Activated naive CD4-positive, alpha-beta T cell treated with anti-CD3 and anti-CD28 coated beads, Interleukin-2, amount 10 ng/mL, durations not matched to agents 7 days and 5 days (primary cell): Measurements from ENCODE around the gene TRPM2.
A peak's percentile ranks its signal among the peaks of the same experiment; 100 is the strongest.

Experiments used
- CTCF ChIA-PET: fragments of 350-600 bp; sonication (Branson Sonifier 250); formaldehyde crosslinking; loops from one replicate; lab custom pipeline; 2021; ENCODE audit warnings: antibody characterized with exemption; lab: Charles Lee
- DNase-seq: peaks from one replicate; pipeline ENCODE4 v3.0.0-alpha.2; 2020
- H3K27ac Mint-ChIP-seq: one replicate; pipeline ENCODE4 v1.8.0; 2021; ENCODE audit warnings: mild to moderate bottlenecking, moderate library complexity, mixed read lengths
- H3K27me3 Mint-ChIP-seq: one replicate; pipeline ENCODE4 v1.8.0; 2021; ENCODE audit warnings: mild to moderate bottlenecking, mixed read lengths
- H3K36me3 Mint-ChIP-seq: one replicate; pipeline ENCODE4 v1.8.0; 2021; ENCODE audit warnings: mixed read lengths
- H3K4me1 Mint-ChIP-seq: one replicate; pipeline ENCODE4 v1.8.0; 2021; ENCODE audit warnings: mixed read lengths
- H3K4me3 Mint-ChIP-seq: one replicate; pipeline ENCODE4 v1.8.0; 2021; ENCODE audit warnings: mild to moderate bottlenecking, moderate library complexity, mixed read lengths
- H3K9me3 Mint-ChIP-seq: one replicate; pipeline ENCODE4 v1.8.0; 2021; ENCODE audit warnings: mixed read lengths

The TRPM2 gene

GRCh38 chr21:44437696-44438431 lies 84.4 kb downstream of the TRPM2 start:
- peaks cover 8% of the 10 kb centered on the region for H3K36me3 Mint-ChIP-seq
- no peak overlapping the region for H3K27ac Mint-ChIP-seq
- H3K27me3 Mint-ChIP-seq, result no peaks in the 10 kb centered on the region
- CTCF ChIA-PET, result no interaction called here
- no peaks in the 10 kb centered on the region for H3K9me3 Mint-ChIP-seq
- H3K4me3 Mint-ChIP-seq, result no peak overlapping the region
- H3K4me1 Mint-ChIP-seq, result no peaks in the 10 kb centered on the region
- no peak for DNase-seq

DNA sequence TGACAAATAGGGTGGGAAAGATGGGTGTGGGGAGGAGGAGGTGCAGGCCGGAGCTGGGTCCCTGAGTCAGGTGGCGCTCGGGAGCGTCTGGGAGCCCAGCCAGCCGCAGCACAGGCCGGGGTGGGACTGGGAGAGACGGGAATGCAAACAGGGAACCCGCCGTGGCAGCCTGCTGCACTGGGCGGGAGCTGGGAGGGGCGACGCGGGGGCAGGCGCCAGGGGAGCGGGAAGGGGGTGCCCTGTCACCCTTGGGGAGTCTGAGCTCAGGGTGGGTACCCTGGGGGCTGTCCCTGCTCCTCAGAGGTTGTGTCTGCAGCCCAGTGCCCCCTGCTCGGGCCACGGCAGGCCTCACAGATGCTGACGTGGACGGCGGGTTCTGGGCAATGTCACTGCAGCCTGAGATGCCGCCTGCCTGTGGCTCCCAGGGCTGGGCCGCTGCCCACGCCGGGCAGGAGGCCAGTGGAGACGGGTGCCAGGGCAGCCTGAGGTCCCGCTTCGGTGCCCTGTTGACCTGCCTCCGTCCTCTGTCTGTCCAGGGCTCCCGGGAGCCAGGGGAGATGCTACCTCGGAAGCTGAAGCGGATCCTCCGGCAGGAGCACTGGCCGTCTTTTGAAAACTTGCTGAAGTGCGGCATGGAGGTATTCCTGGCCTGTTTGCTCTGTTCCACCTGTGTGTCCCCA lies 85.2 kb downstream of the TRPM2 start:
- CTCF ChIA-PET, result no interaction called here
- no peaks in the 10 kb centered on the region for H3K9me3 Mint-ChIP-seq
- no peak for DNase-seq
- no peaks in the 10 kb centered on the region for H3K4me1 Mint-ChIP-seq
- H3K27me3 Mint-ChIP-seq, result no peaks in the 10 kb centered on the region
- H3K4me3 Mint-ChIP-seq, result no peak overlapping the region
- H3K27ac Mint-ChIP-seq, result no peak overlapping the region
- peaks cover 8% of the 10 kb centered on the region for H3K36me3 Mint-ChIP-seq

DNA sequence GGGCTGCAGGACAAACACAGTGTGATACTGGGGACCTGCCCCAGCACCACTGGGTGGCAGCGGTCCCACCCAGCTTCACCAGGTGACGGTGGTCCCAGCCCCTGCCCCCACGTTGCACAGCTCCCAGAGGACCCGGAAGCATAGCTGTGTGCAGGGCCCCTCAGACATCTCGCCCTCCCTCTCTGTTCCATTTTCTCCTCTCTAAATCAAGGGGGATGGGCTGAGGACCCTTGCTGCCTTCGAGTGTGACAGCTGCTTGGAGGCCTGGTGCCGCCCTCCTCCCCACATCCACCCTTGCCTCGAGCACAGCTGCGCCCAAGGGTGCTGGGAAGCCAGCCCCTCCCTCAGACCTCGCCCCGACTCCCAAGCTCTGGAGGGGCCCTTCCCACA lies 85.8 kb downstream of the TRPM2 start:
- Mint-ChIP-seq H3K4me3 (no peak overlapping the region), H3K27ac (no peak overlapping the region)

DNA sequence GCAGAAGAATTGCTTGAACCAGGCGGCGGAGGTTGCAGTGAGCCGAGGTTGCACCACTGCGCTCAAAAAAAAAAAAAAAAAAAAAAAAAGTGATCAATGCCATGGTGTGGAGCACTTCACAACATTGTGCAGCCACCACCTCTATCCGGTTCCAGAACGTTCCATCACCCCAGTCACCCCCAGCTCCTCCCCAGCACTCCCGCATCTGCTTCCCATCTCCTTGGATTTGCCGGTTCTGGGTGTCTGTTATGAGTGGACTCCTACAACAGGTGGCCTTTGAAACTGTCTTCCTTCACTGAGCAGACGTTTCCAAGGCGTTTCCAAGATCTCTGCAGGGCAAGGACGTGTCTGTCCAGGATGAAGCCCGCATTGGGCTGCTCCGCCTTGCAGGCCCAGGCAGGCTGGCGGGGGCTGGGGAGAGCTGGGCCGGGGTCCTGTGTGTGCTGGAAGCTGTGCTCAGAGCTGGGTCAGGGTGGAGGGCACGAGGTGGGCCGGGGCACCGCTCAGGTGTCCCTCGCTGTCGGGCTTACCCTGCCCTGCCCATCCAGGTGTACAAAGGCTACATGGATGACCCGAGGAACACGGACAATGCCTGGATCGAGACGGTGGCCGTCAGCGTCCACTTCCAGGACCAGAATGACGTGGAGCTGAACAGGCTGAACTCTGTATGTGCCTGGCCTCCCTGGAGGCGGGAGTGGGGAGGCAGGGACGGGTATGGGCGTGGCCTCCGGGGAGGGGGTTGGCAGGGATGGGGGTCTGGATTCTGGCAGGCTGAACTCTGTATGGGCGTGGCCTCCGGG lies 87.0 kb downstream of the TRPM2 start:
- CTCF ChIA-PET, result no interaction called here
- no peaks in the 10 kb centered on the region for H3K4me1 Mint-ChIP-seq
- no peak overlapping the region for H3K27ac Mint-ChIP-seq
- no peak for DNase-seq
- H3K27me3 Mint-ChIP-seq, result peaks cover 7% of the 10 kb centered on the region
- peaks cover 2% of the 10 kb centered on the region for H3K9me3 Mint-ChIP-seq
- H3K4me3 Mint-ChIP-seq, result no peak overlapping the region
- H3K36me3 Mint-ChIP-seq, result peaks cover 7% of the 10 kb centered on the region

More for the DNA sequence above, 85.8 kb downstream of the TRPM2 start:
- CTCF ChIA-PET, result no interaction called here
- Mint-ChIP-seq H3K9me3 (no peaks in the 10 kb centered on the region), H3K4me1 (no peaks in the 10 kb centered on the region), H3K36me3 (peaks cover 8% of the 10 kb centered on the region), H3K27me3 (no peaks in the 10 kb centered on the region)
- DNase-seq, result no peak

- CTCF ChIA-PET, result no interaction called here
- Mint-ChIP-seq H3K4me1 (no peaks in the 10 kb centered on the region), H3K36me3 (peaks cover 4% of the 10 kb centered on the region), H3K9me3 (peaks cover 2% of the 10 kb centered on the region), H3K27ac (no peak overlapping the region), H3K4me3 (no peak overlapping the region), H3K27me3 (peaks cover 9% of the 10 kb centered on the region)
- DNase-seq, result no peak
These were observed 87.6 kb downstream of the TRPM2 start for GRCh38 chr21:44441041-44441400.

DNA sequence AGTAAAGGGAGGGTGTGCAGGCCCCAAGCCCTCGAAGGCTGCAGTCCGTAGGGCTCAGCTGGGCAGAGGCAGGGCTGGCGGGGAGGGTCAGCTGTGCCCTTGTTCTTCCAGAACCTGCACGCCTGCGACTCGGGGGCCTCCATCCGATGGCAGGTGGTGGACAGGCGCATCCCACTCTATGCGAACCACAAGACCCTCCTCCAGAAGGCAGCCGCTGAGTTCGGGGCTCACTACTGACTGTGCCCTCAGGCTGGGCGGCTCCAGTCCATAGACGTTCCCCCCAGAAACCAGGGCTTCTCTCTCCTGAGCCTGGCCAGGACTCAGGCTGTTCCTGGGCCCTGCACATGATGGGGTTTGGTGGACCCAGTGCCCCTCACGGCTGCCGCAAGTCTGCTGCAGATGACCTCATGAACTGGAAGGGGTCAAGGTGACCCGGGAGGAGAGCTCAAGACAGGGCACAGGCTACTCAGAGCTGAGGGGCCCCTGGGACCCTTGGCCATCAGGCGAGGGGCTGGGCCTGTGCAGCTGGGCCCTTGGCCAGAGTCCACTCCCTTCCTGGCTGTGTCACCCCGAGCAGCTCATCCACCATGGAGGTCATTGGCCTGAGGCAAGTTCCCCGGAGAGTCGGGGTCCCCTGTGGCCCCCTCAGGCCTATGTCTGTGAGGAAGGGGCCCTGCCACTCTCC lies 88.3 kb downstream of the TRPM2 start:
- H3K27me3 Mint-ChIP-seq, result peaks cover 12% of the 10 kb centered on the region
- no peak for DNase-seq
- no peaks in the 10 kb centered on the region for H3K4me1 Mint-ChIP-seq
- H3K4me3 Mint-ChIP-seq, result no peak overlapping the region
- H3K9me3 Mint-ChIP-seq, result peaks cover 2% of the 10 kb centered on the region
- CTCF ChIA-PET, result no interaction called here
- no peak overlapping the region for H3K27ac Mint-ChIP-seq
- H3K36me3 Mint-ChIP-seq, result peaks cover 2% of the 10 kb centered on the region

GRCh38 chr21:44442266-44443125 lies 89.1 kb downstream of the TRPM2 start:
- Mint-ChIP-seq H3K27me3 (peaks cover 12% of the 10 kb centered on the region), H3K27ac (no peak overlapping the region), H3K36me3 (peaks cover 2% of the 10 kb centered on the region), H3K4me1 (no peaks in the 10 kb centered on the region), H3K9me3 (peaks cover 2% of the 10 kb centered on the region), H3K4me3 (no peak overlapping the region)
- CTCF ChIA-PET, result no interaction called here
- DNase-seq, result no peak

DNA sequence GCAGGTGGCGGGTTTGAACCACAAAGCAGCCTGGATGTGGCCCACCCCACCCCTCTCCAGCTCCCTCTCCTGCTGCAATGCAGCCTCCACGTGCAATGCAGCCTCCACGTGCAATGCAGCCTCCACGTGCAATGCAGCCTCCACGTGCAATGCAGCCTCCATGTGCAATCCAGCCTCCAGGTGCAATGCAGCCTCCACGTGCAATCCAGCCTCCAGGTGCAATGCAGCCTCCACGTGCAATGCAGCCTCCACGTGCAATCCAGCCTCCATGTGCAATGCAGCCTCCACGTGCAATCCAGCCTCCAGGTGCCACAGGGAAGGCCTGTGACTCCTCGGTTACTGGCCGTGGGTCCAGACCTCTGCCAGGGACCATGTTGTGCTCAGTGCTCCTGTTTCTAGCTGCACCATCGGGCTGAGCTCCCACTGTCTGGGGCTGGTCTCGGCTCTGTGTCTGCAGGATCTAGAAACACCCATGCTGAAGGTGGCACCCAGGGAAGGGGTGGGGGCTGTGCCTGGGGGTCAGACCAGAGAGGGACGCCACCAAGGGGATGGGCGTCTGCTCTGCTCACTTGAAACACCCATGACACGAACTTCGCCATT lies 90.0 kb downstream of the TRPM2 start:
- peaks cover 19% of the 10 kb centered on the region for H3K27me3 Mint-ChIP-seq
- H3K36me3 Mint-ChIP-seq, result peaks cover 2% of the 10 kb centered on the region
- no peak overlapping the region for H3K27ac Mint-ChIP-seq
- H3K4me3 Mint-ChIP-seq, result no peak overlapping the region
- H3K4me1 Mint-ChIP-seq, result no peaks in the 10 kb centered on the region
- peaks cover 2% of the 10 kb centered on the region for H3K9me3 Mint-ChIP-seq
- CTCF ChIA-PET, result no interaction called here
- DNase-seq, result no peak

GRCh38 chr21:44443891-44444285 lies 90.5 kb downstream of the TRPM2 start:
- H3K4me1 Mint-ChIP-seq, result no peaks in the 10 kb centered on the region
- peaks cover 2% of the 10 kb centered on the region for H3K9me3 Mint-ChIP-seq
- no peak for DNase-seq
- peaks cover 24% of the 10 kb centered on the region for H3K27me3 Mint-ChIP-seq
- no peak overlapping the region for H3K27ac Mint-ChIP-seq
- no peak overlapping the region for H3K4me3 Mint-ChIP-seq
- CTCF ChIA-PET, result no interaction called here
- peaks cover 2% of the 10 kb centered on the region for H3K36me3 Mint-ChIP-seq

DNA sequence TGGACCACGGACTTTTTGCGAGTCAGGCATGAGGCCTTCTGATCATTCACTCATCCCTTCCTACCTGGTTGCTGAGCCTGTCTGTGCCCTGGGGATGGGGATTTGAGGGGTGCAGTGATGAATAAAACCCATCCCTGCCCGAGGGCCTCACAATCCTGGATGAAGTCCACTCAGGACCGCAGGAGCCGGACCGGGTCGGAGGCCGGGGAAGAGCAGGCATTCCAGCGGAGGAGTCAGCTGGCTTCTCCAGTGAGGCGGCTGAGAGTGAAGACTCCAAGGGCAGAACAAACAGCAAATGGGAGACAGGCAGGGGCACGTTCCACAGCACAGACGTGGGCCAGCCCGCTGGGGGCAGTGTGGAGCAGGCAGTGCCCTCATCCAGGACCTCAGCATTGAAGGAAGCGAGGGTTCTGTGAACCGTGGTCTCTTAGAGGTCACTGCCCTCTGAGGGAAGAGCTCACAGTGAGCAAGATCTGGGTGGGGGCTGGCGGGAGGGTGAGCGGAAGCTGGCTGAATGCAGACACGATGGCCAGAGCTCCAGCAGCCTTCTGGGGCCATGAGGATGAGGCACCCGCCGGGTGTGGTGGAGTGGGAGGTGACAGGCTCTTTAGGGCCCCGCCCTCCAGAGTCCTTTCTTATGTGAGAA lies 91.0 kb downstream of the TRPM2 start:
- H3K4me1 Mint-ChIP-seq, result no peaks in the 10 kb centered on the region
- peaks cover 2% of the 10 kb centered on the region for H3K36me3 Mint-ChIP-seq
- no peak overlapping the region for H3K27ac Mint-ChIP-seq
- H3K9me3 Mint-ChIP-seq, result peaks cover 2% of the 10 kb centered on the region
- DNase-seq, result peak; percentile 18
- no peak overlapping the region for H3K4me3 Mint-ChIP-seq
- peaks cover 27% of the 10 kb centered on the region for H3K27me3 Mint-ChIP-seq
- CTCF ChIA-PET, result no interaction called here

- CTCF ChIA-PET, result no interaction called here
- no peak overlapping the region for H3K4me3 Mint-ChIP-seq
- H3K27ac Mint-ChIP-seq, result no peak overlapping the region
- no peaks in the 10 kb centered on the region for H3K4me1 Mint-ChIP-seq
- no peaks in the 10 kb centered on the region for H3K36me3 Mint-ChIP-seq
- peaks cover 36% of the 10 kb centered on the region for H3K27me3 Mint-ChIP-seq
- peak; percentile 3 for DNase-seq
- peaks cover 2% of the 10 kb centered on the region for H3K9me3 Mint-ChIP-seq
These were observed 91.9 kb downstream of the TRPM2 start for GRCh38 chr21:44445145-44445812.

DNA sequence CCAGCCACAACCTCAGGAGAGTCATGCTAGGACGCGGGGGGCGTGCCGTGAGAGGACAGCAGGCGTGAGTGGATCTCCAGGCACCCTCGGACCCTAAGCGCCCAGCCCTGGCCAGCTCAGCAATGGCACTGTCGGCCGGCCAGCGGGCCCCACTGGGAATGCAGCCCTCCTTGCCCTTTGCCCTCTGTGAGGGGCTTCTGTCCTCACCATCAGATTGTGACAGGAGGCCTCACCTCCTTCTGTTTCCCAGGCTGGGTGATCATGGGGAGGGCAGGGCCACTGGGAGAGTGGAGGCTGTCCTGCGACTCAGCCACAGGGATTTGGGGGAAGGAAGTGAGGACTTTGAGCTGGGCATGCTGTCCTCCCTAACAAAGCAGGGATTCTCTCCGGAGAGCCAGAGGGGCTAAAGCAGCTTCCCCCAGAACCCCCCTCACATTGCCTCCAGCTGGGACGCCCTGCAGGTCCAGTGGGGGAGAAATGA lies 95.3 kb downstream of the TRPM2 start:
- DNase-seq, result no peak
- Mint-ChIP-seq H3K4me1 (no peaks in the 10 kb centered on the region), H3K27ac (no peak overlapping the region), H3K9me3 (peaks cover 5% of the 10 kb centered on the region), H3K4me3 (no peak overlapping the region), H3K27me3 (peaks cover 69% of the 10 kb centered on the region), H3K36me3 (no peaks in the 10 kb centered on the region)
- CTCF ChIA-PET, result no interaction called here
